Activated naive CD4-positive, alpha-beta T cell treated with anti-CD3 and anti-CD28 coated beads, Interleukin-2, amount 50 U/mL, for 24 hours (primary cell): ENCODE measurements around the gene GRB7.
"Not testable (repeated sequence)": the region's sequence is repeated elsewhere in the genome, so short reads cannot be mapped to it uniquely, and the experiment has no call there.

Experiments
- H3K27ac Mint-ChIP-seq: one replicate; pipeline ENCODE4 v1.8.0; 2021; ENCODE audit warnings: mild to moderate bottlenecking, mixed read lengths
- H3K27me3 Mint-ChIP-seq: one replicate; pipeline ENCODE4 v1.8.0; 2021; ENCODE audit warnings: mixed read lengths
- H3K36me3 Mint-ChIP-seq: one replicate; pipeline ENCODE4 v1.8.0; 2021; ENCODE audit warnings: mixed read lengths
- H3K4me1 Mint-ChIP-seq: one replicate; pipeline ENCODE4 v1.8.0; 2021; ENCODE audit warnings: mixed read lengths
- H3K4me3 Mint-ChIP-seq: one replicate; pipeline ENCODE4 v1.8.0; 2021; ENCODE audit warnings: mild to moderate bottlenecking, mixed read lengths
- H3K9me3 Mint-ChIP-seq: one replicate; pipeline ENCODE4 v1.8.0; 2021; ENCODE audit warnings: mixed read lengths

GRB7 gene

DNA sequence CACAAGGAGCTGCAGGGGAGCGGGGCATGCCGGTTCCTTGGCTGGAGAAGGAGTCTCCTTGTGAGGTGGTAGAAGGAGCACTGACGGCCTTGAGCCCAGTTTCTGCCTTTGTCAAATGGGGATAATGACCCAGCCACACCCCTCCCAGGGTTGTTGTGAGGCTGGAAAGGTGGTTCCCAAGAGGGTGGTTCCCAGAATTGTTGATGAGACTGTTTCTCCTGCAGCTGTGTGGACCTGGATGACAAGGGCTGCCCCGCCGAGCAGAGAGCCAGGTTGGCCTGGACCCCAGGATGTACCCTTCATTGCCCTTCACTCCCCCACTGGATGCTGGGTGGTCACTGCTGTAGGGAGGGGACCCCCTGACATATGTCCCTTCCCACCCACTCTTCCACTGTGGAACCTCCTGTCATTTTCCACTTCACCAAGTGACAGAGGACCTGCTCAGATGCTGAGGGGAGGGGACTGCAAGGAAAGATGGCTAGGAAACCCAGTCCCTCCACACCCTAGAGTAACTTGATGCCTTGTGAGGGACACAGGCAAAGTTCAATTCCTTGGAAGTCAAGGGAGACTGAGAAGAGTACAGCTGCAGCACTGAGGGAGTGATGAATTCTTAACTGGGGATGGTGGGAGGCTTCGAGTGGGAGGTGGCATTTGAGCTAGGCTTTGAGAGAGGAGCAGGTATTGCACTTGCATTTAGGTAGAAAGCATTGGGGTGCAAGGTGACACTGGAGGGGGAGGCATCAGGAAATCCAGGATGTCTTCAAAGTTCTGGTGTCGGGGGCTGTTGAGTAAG lies 18.0 kb upstream of the GRB7 start:
- H3K9me3 Mint-ChIP-seq = no peaks in the 10 kb centered on the region
- H3K36me3 Mint-ChIP-seq = no peaks in the 10 kb centered on the region
- no peak overlapping the region for H3K27ac Mint-ChIP-seq
- no peaks in the 10 kb centered on the region for H3K27me3 Mint-ChIP-seq
- no peak overlapping the region for H3K4me3 Mint-ChIP-seq
- no peaks in the 10 kb centered on the region for H3K4me1 Mint-ChIP-seq

DNA sequence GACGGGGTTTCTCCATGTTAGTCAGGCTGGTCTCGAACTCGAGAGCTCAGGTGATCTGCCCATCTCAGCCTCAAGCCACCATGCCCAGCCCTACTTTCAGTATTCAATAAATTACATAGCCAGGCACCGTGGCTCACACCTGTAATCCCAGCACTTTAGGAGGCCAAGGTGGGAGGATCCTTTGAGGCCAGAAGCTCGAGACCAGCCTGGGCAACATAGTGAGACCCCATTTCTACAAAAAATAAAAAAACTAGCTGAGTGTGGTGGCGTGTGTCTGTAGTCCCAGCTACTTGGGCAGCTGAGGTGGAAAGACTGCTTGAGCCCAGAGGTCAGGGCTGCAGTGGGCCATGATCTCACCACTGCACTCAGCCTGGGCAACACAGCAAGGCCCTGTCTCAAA lies 15.6 kb upstream of the GRB7 start:
- H3K4me3 Mint-ChIP-seq = no peak overlapping the region
- no peaks in the 10 kb centered on the region for H3K4me1 Mint-ChIP-seq
- no peak overlapping the region for H3K27ac Mint-ChIP-seq
- H3K36me3 Mint-ChIP-seq = peaks cover 2% of the 10 kb centered on the region
- H3K9me3 Mint-ChIP-seq = no peaks in the 10 kb centered on the region
- no peaks in the 10 kb centered on the region for H3K27me3 Mint-ChIP-seq

- no peak overlapping the region for H3K27ac Mint-ChIP-seq
- no peaks in the 10 kb centered on the region for H3K27me3 Mint-ChIP-seq
- H3K36me3 Mint-ChIP-seq = peaks cover 2% of the 10 kb centered on the region
- H3K4me1 Mint-ChIP-seq = no peaks in the 10 kb centered on the region
- no peaks in the 10 kb centered on the region for H3K9me3 Mint-ChIP-seq
- no peak overlapping the region for H3K4me3 Mint-ChIP-seq
Measured at GRCh38 chr17:39722965-39723848, 14.5 kb upstream of the GRB7 start.

DNA sequence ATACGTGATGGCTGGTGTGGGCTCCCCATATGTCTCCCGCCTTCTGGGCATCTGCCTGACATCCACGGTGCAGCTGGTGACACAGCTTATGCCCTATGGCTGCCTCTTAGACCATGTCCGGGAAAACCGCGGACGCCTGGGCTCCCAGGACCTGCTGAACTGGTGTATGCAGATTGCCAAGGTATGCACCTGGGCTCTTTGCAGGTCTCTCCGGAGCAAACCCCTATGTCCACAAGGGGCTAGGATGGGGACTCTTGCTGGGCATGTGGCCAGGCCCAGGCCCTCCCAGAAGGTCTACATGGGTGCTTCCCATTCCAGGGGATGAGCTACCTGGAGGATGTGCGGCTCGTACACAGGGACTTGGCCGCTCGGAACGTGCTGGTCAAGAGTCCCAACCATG lies 13.0 kb upstream of the GRB7 start:
- Mint-ChIP-seq H3K36me3 (peaks cover 6% of the 10 kb centered on the region), H3K4me3 (no peak overlapping the region), H3K9me3 (no peaks in the 10 kb centered on the region), H3K4me1 (peaks cover 13% of the 10 kb centered on the region), H3K27me3 (no peaks in the 10 kb centered on the region), H3K27ac (no peak overlapping the region)

- H3K27me3 Mint-ChIP-seq, H3K4me3 Mint-ChIP-seq, H3K27ac Mint-ChIP-seq, H3K9me3 Mint-ChIP-seq, H3K36me3 Mint-ChIP-seq: not testable (repeated sequence)
- H3K4me1 Mint-ChIP-seq = peaks cover 16% of the 10 kb centered on the region
Measured at GRCh38 chr17:39725923-39726322, 11.8 kb upstream of the GRB7 start.

GRCh38 chr17:39726617-39727016 lies 11.1 kb upstream of the GRB7 start:
- peaks cover 16% of the 10 kb centered on the region for H3K4me1 Mint-ChIP-seq
- H3K4me3 Mint-ChIP-seq = no peak overlapping the region
- H3K9me3 Mint-ChIP-seq = no peaks in the 10 kb centered on the region
- H3K36me3 Mint-ChIP-seq = peaks cover 6% of the 10 kb centered on the region
- H3K27ac Mint-ChIP-seq = no peak overlapping the region
- no peaks in the 10 kb centered on the region for H3K27me3 Mint-ChIP-seq

DNA sequence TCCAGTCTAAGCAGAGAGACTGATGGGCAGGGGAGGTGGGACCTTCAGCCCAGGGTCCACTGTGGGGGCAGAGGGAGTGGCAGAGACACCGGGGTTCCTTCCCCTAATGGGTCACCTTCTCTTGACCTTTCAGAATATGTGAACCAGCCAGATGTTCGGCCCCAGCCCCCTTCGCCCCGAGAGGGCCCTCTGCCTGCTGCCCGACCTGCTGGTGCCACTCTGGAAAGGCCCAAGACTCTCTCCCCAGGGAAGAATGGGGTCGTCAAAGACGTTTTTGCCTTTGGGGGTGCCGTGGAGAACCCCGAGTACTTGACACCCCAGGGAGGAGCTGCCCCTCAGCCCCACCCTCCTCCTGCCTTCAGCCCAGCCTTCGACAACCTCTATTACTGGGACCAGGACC lies 10.2 kb upstream of the GRB7 start:
- Mint-ChIP-seq H3K36me3 (peaks cover 6% of the 10 kb centered on the region), H3K4me1 (peaks cover 18% of the 10 kb centered on the region), H3K9me3 (no peaks in the 10 kb centered on the region), H3K4me3 (no peak overlapping the region), H3K27me3 (no peaks in the 10 kb centered on the region), H3K27ac (no peak overlapping the region)

GRCh38 chr17:39729280-39729851 lies 8.4 kb upstream of the GRB7 start:
- Mint-ChIP-seq H3K27me3 (no peaks in the 10 kb centered on the region), H3K27ac (peak overlapping the region; percentile 91), H3K9me3 (no peaks in the 10 kb centered on the region), H3K36me3 (peaks cover 6% of the 10 kb centered on the region), H3K4me1 (peaks cover 19% of the 10 kb centered on the region), H3K4me3 (peak overlapping the region; percentile 93)

- peak within 1 kb of the TSS; percentile 93 for H3K4me3 Mint-ChIP-seq
- peak within 1 kb of the TSS; percentile 91 for H3K27ac Mint-ChIP-seq
- peaks cover 19% of the 10 kb centered on the region for H3K4me1 Mint-ChIP-seq
- H3K9me3 Mint-ChIP-seq = no peaks in the 10 kb centered on the region
- H3K36me3 Mint-ChIP-seq = peaks cover 6% of the 10 kb centered on the region
- H3K27me3 Mint-ChIP-seq = no peaks in the 10 kb centered on the region
Measured at GRCh38 chr17:39730095-39730921, 7.4 kb upstream of the GRB7 start, which contains the start of gene MIEN1. MIEN1 (minus strand) TSS chr17:39730532; CDS start chr17:39730495, 37 bp downstream.

GRCh38 chr17:39732586-39732985 lies 5.2 kb upstream of the GRB7 start:
- Mint-ChIP-seq H3K27ac (no peak overlapping the region), H3K27me3 (no peaks in the 10 kb centered on the region), H3K9me3 (no peaks in the 10 kb centered on the region), H3K36me3 (peaks cover 4% of the 10 kb centered on the region), H3K4me1 (peaks cover 19% of the 10 kb centered on the region), H3K4me3 (no peak overlapping the region)

- H3K4me1 Mint-ChIP-seq = peaks cover 19% of the 10 kb centered on the region
- peaks cover 5% of the 10 kb centered on the region for H3K27me3 Mint-ChIP-seq
- no peaks in the 10 kb centered on the region for H3K36me3 Mint-ChIP-seq
- no peaks in the 10 kb centered on the region for H3K9me3 Mint-ChIP-seq
- no peak overlapping the region for H3K27ac Mint-ChIP-seq
- no peak overlapping the region for H3K4me3 Mint-ChIP-seq
Measured at GRCh38 chr17:39735882-39736281, 1.9 kb upstream of the GRB7 start.

- no peak overlapping the region for H3K27ac Mint-ChIP-seq
- H3K4me1 Mint-ChIP-seq = peaks cover 19% of the 10 kb centered on the region
- H3K4me3 Mint-ChIP-seq = no peak overlapping the region
- H3K36me3 Mint-ChIP-seq = no peaks in the 10 kb centered on the region
- H3K27me3 Mint-ChIP-seq = peaks cover 5% of the 10 kb centered on the region
- no peaks in the 10 kb centered on the region for H3K9me3 Mint-ChIP-seq
Measured at GRCh38 chr17:39736319-39737165, 1.2 kb upstream of the GRB7 start.

DNA sequence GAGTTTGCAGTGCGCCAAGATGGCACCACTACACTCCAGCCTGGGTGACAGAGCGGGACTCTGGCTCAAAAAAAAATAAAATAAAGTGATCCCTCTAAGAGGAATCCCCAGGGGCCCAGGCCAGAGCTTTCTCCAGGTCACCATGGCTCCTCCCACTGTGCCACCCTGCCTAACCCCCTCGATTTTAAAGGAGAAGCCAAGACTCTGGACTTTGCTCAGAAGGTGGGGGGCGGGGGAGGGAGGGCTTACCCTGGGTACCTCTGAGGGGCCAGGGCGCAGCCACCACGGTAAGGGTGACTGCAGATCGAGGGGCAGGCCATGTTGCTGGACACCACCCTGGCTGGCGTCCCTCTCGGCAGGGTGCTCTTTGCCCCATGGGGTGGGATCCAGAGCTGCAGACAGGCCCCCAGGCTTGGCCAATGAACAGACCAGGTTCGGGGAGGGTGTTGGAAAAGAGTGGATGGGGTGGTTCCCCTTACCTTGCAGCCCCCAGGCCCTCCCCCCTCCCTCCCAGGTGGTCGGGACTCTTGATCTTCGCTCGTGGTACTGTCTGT lies 455 bp upstream of the GRB7 start:
- peaks cover 5% of the 10 kb centered on the region for H3K27me3 Mint-ChIP-seq
- H3K4me3 Mint-ChIP-seq = peak overlapping the region; percentile 15
- no peaks in the 10 kb centered on the region for H3K9me3 Mint-ChIP-seq
- no peak overlapping the region for H3K27ac Mint-ChIP-seq
- peaks cover 19% of the 10 kb centered on the region for H3K4me1 Mint-ChIP-seq
- H3K36me3 Mint-ChIP-seq = no peaks in the 10 kb centered on the region

DNA sequence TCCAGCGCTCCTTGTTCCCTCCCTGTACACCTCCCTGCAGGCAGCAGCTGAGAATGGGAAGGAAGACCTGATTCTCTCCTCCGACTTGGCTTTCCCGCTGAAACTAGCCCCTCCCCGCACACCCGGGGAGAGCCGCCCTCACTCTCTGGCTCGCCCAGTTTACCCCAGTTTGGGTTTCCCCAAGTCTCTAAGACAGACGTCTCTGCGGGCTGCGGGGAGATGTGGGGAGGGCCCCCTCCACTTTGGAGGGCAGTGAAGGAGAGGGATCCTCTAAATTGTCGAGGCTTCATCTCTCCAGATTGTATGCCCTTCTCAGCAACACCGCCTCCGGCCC lies 797 bp downstream of the GRB7 start:
- Mint-ChIP-seq H3K9me3 (no peaks in the 10 kb centered on the region), H3K4me3 (peak overlapping the region; percentile 85), H3K27ac (no peak overlapping the region), H3K27me3 (peaks cover 5% of the 10 kb centered on the region), H3K36me3 (no peaks in the 10 kb centered on the region), H3K4me1 (peaks cover 16% of the 10 kb centered on the region)
